OCI-LY1 (cell line): ENCODE results near the gene RABEP1.
A peak's percentile ranks its signal among the peaks of the same experiment; 100 is the strongest.
"Not testable (repeated sequence)": the region's sequence is repeated elsewhere in the genome, so short reads cannot be mapped to it uniquely, and the experiment has no call there.

Source experiments
- H2AFZ ChIP-seq: fragments of 200-600 bp; sonication (generic), shearing (Covaris generic); 2 replicates; pipeline ENCODE4 v1.6.0; 2014; ENCODE audit warnings: antibody characterized with exemption, mild to moderate bottlenecking, low read length
- H3F3A ChIP-seq: fragments of 200-600 bp; sonication (generic), shearing (Covaris generic); 2 replicates; pipeline ENCODE4 v1.6.0; 2014; ENCODE audit warnings: mild to moderate bottlenecking, antibody characterized with exemption, low read length, moderate library complexity; ENCODE audit not compliant: insufficient read depth
- H3K27ac ChIP-seq: fragments of 200-600 bp; sonication (generic); 2 replicates; pipeline ENCODE4 v1.5.1; 2014; ENCODE audit warnings: low read length, mixed run types, mild to moderate bottlenecking, low read depth; ENCODE audit not compliant: poor library complexity, severe bottlenecking
- H3K27me3 ChIP-seq: fragments of 200-600 bp; sonication (generic); 2 replicates; pipeline ENCODE4 v1.6.0; 2014; ENCODE audit warnings: antibody characterized with exemption, mild to moderate bottlenecking, low read length, moderate library complexity; ENCODE audit not compliant: insufficient read depth
- H3K36me3 ChIP-seq: fragments of 200-600 bp; sonication (generic); 2 replicates; pipeline ENCODE4 v1.6.1; 2014; ENCODE audit warnings: mild to moderate bottlenecking, antibody characterized with exemption, low read length, moderate library complexity, mixed read lengths; ENCODE audit not compliant: insufficient read depth
- H3K4me1 ChIP-seq: fragments of 200-600 bp; sonication (generic); 2 replicates; pipeline ENCODE4 v1.5.1; 2014; ENCODE audit warnings: mild to moderate bottlenecking, low read length, moderate library complexity; ENCODE audit not compliant: insufficient read depth, severe bottlenecking
- H3K4me2 ChIP-seq: fragments of 200-600 bp; sonication (generic), shearing (Covaris generic); 2 replicates; pipeline ENCODE4 v1.6.1; 2014; ENCODE audit warnings: low read length
- H3K4me3 ChIP-seq: fragments of 200-600 bp; sonication (generic); 2 replicates; pipeline ENCODE4 v1.5.1; 2014; ENCODE audit warnings: low read length, low read depth, mild to moderate bottlenecking, mixed read lengths; ENCODE audit not compliant: poor library complexity, severe bottlenecking
- H3K79me2 ChIP-seq: fragments of 200-600 bp; shearing (Covaris generic); 2 replicates; pipeline ENCODE4 v1.6.1; 2016; ENCODE audit warnings: mixed run types, low read length, mixed read lengths; ENCODE audit not compliant: insufficient read depth
- H3K9ac ChIP-seq: fragments of 200-600 bp; sonication (generic), shearing (Covaris generic); 2 replicates; pipeline ENCODE4 v1.6.1; 2014; ENCODE audit warnings: mild to moderate bottlenecking, low read length, mixed read lengths
- H3K9me2 ChIP-seq: fragments of 200-600 bp; sonication (generic), shearing (Covaris generic); 2 replicates; pipeline ENCODE4 v1.6.1; 2014; ENCODE audit warnings: low read depth, mild to moderate bottlenecking, low read length, mixed read lengths
- H3K9me3 ChIP-seq: fragments of 200-600 bp; shearing (Covaris generic); 2 replicates; pipeline ENCODE4 v1.6.1; 2014; ENCODE audit warnings: low read length, mixed read lengths
- H4K20me1 ChIP-seq: fragments of 200-600 bp; sonication (generic), shearing (Covaris generic); 2 replicates; pipeline ENCODE4 v1.6.0; 2016; ENCODE audit warnings: mild to moderate bottlenecking, low read length; ENCODE audit not compliant: insufficient read depth
- EZH2 ChIP-seq: fragments of 200-600 bp; sonication (generic), shearing (Covaris generic); IDR thresholded peaks from 2 replicates; pipeline ENCODE4 v1.8.0; 2017; ENCODE audit warnings: borderline replicate concordance, mixed run types, mild to moderate bottlenecking, antibody characterized with exemption, low read length, moderate library complexity, mixed read lengths
- TF ChIP-seq, protein P1 (sequence below): fragments of 200-600 bp; sonication (generic), shearing (Covaris generic); IDR thresholded peaks from 2 replicates; pipeline ENCODE4 v1.5.1; 2017; ENCODE audit warnings: mild to moderate bottlenecking, antibody characterized with exemption, low read length, moderate library complexity, mixed read lengths

The RABEP1 gene

DNA sequence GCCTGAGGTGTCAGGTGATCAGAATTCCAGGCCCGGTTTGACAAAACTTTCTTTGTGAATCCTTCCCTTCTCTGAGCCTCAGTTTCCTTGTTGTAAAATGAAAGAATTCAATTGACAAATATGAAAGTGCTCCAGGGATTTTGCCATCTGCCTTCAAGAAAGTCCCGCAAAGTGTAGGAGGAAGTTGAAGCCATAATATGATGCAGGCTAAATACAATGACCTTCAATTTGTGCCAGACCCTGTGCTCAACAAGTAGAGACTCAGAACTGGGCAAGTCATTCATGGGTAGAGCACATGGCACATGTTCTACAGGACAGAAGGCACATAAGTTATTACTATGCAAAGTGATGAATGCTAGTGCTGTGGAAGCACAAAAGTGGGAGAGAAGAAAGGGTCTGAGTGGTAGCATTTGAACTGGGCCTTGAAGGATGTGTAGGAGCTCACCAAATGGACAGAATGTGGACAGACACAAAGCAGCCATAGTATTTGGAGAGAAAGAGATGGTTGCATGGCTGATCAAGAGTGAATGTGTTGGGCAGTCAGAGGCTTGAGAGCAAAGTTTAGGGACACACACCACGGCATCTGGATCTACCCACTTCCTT is 45.0 kb upstream of the RABEP1 start:
- Histone ChIP-seq H3K27ac (peak overlapping the region; percentile 66), H3K27me3 (no peaks in the 10 kb centered on the region), H3K36me3 (no peaks in the 10 kb centered on the region), H3K79me2 (no peaks in the 10 kb centered on the region), H3K4me2 (no peak overlapping the region), H2AFZ (no peak overlapping the region), H4K20me1 (no peaks in the 10 kb centered on the region), H3K9ac (no peak overlapping the region), H3K4me1 (peaks cover 60% of the 10 kb centered on the region), H3F3A (no peaks in the 10 kb centered on the region), H3K4me3 (no peak overlapping the region), H3K9me2 (no peaks in the 10 kb centered on the region), H3K9me3 (no peaks in the 10 kb centered on the region)
- TF ChIP-seq, protein P1, sequence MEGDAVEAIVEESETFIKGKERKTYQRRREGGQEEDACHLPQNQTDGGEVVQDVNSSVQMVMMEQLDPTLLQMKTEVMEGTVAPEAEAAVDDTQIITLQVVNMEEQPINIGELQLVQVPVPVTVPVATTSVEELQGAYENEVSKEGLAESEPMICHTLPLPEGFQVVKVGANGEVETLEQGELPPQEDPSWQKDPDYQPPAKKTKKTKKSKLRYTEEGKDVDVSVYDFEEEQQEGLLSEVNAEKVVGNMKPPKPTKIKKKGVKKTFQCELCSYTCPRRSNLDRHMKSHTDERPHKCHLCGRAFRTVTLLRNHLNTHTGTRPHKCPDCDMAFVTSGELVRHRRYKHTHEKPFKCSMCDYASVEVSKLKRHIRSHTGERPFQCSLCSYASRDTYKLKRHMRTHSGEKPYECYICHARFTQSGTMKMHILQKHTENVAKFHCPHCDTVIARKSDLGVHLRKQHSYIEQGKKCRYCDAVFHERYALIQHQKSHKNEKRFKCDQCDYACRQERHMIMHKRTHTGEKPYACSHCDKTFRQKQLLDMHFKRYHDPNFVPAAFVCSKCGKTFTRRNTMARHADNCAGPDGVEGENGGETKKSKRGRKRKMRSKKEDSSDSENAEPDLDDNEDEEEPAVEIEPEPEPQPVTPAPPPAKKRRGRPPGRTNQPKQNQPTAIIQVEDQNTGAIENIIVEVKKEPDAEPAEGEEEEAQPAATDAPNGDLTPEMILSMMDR: no peak
- no peak for TF ChIP-seq EZH2

DNA sequence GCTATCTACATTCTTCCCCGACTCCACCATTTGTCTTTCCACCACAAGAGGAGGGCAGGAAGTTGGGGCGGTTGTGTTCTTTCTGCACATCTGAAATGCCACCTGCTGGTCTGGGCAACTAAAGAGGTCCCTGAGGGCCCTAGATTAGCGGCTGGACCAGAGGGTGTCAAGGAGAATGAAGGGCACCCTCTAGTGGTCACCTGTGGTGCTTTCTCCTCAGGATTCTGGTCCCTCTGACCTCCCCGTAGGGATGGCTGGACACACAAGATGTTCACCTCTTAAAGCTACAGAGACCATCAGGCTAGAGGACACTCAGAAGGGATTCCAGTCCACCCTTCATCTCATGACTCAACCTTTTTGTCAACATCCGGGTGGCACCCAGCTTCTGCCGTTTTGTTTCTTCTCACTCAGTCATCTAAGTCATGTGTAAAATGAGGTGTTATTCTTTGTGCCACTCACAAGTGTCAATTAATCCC is 44.5 kb upstream of the RABEP1 start:
- H3K36me3 ChIP-seq: no peaks in the 10 kb centered on the region
- no peak overlapping the region for H3K4me2 ChIP-seq
- no peaks in the 10 kb centered on the region for H3K79me2 ChIP-seq
- H2AFZ ChIP-seq: no peak overlapping the region
- H3K27ac ChIP-seq: peak overlapping the region; percentile 66
- no peaks in the 10 kb centered on the region for H3K9me3 ChIP-seq
- H3K9me2 ChIP-seq: no peaks in the 10 kb centered on the region
- no peaks in the 10 kb centered on the region for H4K20me1 ChIP-seq
- H3K27me3 ChIP-seq: no peaks in the 10 kb centered on the region
- no peak overlapping the region for H3K4me3 ChIP-seq
- H3K9ac ChIP-seq: no peak overlapping the region
- peaks cover 60% of the 10 kb centered on the region for H3K4me1 ChIP-seq
- no peak for TF ChIP-seq EZH2
- TF ChIP-seq, protein P1: peak; percentile 98
- H3F3A ChIP-seq: no peaks in the 10 kb centered on the region

DNA sequence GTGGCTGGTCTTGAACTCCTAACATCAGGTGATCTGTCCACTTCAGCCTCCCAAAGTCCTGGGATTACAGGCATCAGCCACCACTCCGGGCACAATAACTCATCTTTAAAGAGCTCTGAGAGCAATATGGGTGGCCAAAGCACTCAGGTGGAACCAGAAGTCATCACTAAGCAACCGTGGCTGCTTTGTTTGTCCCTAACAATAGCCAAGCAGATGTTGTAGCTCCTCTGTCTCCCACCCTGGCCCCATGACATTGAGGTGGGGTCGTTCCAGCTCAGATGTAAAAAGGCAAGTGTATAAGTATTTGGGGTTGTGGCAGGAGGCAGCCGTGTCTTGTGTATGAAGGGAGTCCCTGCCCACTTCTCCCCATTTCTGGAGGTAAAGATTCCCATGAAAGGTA is 43.8 kb upstream of the RABEP1 start:
- Histone ChIP-seq H3K9ac (no peak overlapping the region), H2AFZ (no peak overlapping the region), H3F3A (no peaks in the 10 kb centered on the region), H3K36me3 (no peaks in the 10 kb centered on the region), H3K9me3 (no peaks in the 10 kb centered on the region), H3K27me3 (no peaks in the 10 kb centered on the region), H3K9me2 (no peaks in the 10 kb centered on the region), H3K79me2 (no peaks in the 10 kb centered on the region), H3K4me1 (peaks cover 61% of the 10 kb centered on the region), H3K4me3 (no peak overlapping the region), H3K4me2 (no peak overlapping the region), H4K20me1 (no peaks in the 10 kb centered on the region), H3K27ac (peak overlapping the region; percentile 22)
- no peak for TF ChIP-seq EZH2
- TF ChIP-seq, protein P1: no peak

DNA sequence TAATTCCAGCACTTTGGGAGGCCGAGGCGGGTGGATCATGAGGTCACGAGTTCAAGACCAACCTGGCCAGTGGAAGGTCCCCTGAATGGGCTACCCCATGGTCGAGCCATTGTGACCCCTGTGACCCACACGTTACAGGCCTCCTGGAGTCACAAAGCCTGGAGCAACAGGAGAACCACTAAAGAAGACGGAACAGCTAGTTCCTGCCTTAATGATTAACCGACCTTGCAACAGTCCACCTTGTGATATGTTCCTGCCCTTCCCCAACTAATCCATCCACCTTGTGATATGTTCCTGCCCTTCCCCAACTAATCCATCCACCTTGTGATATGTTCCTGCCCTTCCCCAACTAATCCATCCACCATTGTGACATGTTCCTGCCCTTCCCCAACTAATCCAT is 42.3 kb upstream of the RABEP1 start:
- H3F3A ChIP-seq, H3K36me3 ChIP-seq, H4K20me1 ChIP-seq, H3K9me3 ChIP-seq, H3K27me3 ChIP-seq, H3K9ac ChIP-seq, H3K4me2 ChIP-seq, H2AFZ ChIP-seq, H3K27ac ChIP-seq, H3K79me2 ChIP-seq, H3K4me3 ChIP-seq, H3K9me2 ChIP-seq: not testable (repeated sequence)
- H3K4me1 ChIP-seq: peaks cover 48% of the 10 kb centered on the region
